Suprapubic skin (tissue), 4 donors: ENCODE results near the gene UHRF1.

Experiments
- EP300 ChIP-seq: sonication (generic); formaldehyde crosslinking; IDR thresholded peaks from one replicate; pipeline ENCODE4 v1.6.1; 2017; ENCODE audit warnings: antibody characterized with exemption
- POLR2A ChIP-seq, 2 donors: fragments of 450-650 bp; IDR thresholded peaks; one replicate each; pipeline ENCODE4 v1.6.1; 2017; ENCODE audit warnings: antibody characterized with exemption in 2 of 2, mild to moderate bottlenecking in 2 of 2, moderate library complexity in 2 of 2
- POLR2AphosphoS5 ChIP-seq, 3 donors: sonication (generic); formaldehyde crosslinking; IDR thresholded peaks; one replicate each; pipeline ENCODE4 v1.6.1; 2017; ENCODE audit warnings: antibody characterized with exemption in 3 of 3
- TF ChIP-seq, protein P1 (sequence below), 2 donors: fragments of 200-600 bp in 1 of 2; fragments of 450-650 bp in 1 of 2; sonication (generic) in 1 of 2; IDR thresholded peaks; one replicate each; pipeline ENCODE4 v1.5.1; 2016 to 2019; ENCODE audit warnings: antibody characterized with exemption in 2 of 2, mild to moderate bottlenecking in 1 of 2, moderate library complexity in 1 of 2

DNA sequence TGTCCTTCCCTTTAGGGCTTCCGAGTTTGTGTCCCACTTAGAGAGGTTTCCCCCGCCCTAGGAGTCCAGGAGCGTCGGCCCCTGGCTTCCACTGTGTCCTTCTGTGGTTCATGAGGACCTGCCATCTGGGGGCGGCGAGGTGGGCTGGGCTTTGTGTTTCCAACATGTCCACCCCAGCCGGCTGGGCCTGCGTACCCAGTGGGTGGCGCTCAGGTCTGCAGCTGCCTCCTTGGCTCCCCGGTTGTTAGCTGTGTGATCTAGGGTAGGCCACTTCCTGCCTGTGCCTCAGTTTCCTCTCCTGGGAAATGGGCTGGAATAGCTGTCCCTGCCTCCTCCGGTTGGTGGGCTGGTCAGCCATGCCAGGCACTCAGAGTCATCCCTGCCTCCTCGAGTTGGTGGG is 88.0 kb downstream of the UHRF1 start:
- TF ChIP-seq, protein P1, sequence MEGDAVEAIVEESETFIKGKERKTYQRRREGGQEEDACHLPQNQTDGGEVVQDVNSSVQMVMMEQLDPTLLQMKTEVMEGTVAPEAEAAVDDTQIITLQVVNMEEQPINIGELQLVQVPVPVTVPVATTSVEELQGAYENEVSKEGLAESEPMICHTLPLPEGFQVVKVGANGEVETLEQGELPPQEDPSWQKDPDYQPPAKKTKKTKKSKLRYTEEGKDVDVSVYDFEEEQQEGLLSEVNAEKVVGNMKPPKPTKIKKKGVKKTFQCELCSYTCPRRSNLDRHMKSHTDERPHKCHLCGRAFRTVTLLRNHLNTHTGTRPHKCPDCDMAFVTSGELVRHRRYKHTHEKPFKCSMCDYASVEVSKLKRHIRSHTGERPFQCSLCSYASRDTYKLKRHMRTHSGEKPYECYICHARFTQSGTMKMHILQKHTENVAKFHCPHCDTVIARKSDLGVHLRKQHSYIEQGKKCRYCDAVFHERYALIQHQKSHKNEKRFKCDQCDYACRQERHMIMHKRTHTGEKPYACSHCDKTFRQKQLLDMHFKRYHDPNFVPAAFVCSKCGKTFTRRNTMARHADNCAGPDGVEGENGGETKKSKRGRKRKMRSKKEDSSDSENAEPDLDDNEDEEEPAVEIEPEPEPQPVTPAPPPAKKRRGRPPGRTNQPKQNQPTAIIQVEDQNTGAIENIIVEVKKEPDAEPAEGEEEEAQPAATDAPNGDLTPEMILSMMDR (IDR thresholded peaks at IDR 0.05): no peak
- no peak for TF ChIP-seq EP300
- no peak for TF ChIP-seq POLR2A (IDR thresholded peaks at IDR 0.05)
- TF ChIP-seq POLR2AphosphoS5 (IDR thresholded peaks at IDR 0.05): no peak
